SK-N-SH (cell line): Measurements from ENCODE around the gene NARS2. TPM values are rescaled to one million over a fixed set of nuclear protein-coding genes. Genes with fewer than 3 reads are reported as not detected.

Source experiments
- CTCF ChIA-PET: fragments of 300-600, 350-600 bp; formaldehyde crosslinking; extraction: SDS; loops from one replicate; lab custom pipeline; 2021; lab: Yijun Ruan, JAX
- POLR2A ChIA-PET: fragments of 350-600 bp; sonication (Branson Sonifier 250); formaldehyde crosslinking; extraction: SDS; loops from one replicate; lab custom pipeline; 2020; ENCODE audit warnings: antibody characterized with exemption, inconsistent platforms; lab: Yijun Ruan, JAX
- DNase-seq: peaks from one replicate; pipeline ENCODE4 v3.0.0; 2012
- H2AFZ ChIP-seq: fragments of 200-600 bp; sonication (generic); 2 replicates; pipeline ENCODE4 v1.8.1; 2016; ENCODE audit warnings: antibody characterized with exemption, mild to moderate bottlenecking, low read depth
- H3F3A ChIP-seq: fragments of 200-600 bp; sonication (generic); replicated peaks from 2 replicates; pipeline ENCODE3; 2016; ENCODE audit warnings: antibody characterized with exemption, mild to moderate bottlenecking; ENCODE audit not compliant: insufficient read depth
- H3K27ac ChIP-seq, 2 experiments: fragments of 200-500 bp in 1 of 2; fragments of 200-600 bp in 1 of 2; sonication (Bioruptor generic) in 1 of 2; sonication (generic), shearing (Covaris generic) in 1 of 2; 2 replicates each; pipeline versions ENCODE4 v1.5.1 to v1.6.1; 2014 to 2016; ENCODE audit warnings: low read depth in 2 of 2, inconsistent platforms in 1 of 2, low read length in 1 of 2, mild to moderate bottlenecking in 1 of 2, mixed read lengths in 1 of 2
- H3K27me3 ChIP-seq: fragments of 200-600 bp; sonication (generic), shearing (Covaris generic); 2 replicates; pipeline ENCODE4 v1.6.1; 2016; ENCODE audit warnings: mixed run types; ENCODE audit not compliant: insufficient read depth
- H3K36me3 ChIP-seq, 2 experiments: fragments of 200-500 bp in 1 of 2; fragments of 200-600 bp in 1 of 2; sonication (Bioruptor generic) in 1 of 2; sonication (generic) in 1 of 2; replicated peaks in 1 of 2; 2 replicates each; pipeline versions ENCODE3 to v1.5.1; 2014 to 2016; ENCODE audit warnings: low read length in 1 of 2, mild to moderate bottlenecking in 1 of 2; ENCODE audit not compliant: insufficient read depth in 2 of 2, control insufficient read depth in 1 of 2
- H3K4me1 ChIP-seq, 2 experiments: fragments of 200-500 bp in 1 of 2; fragments of 200-600 bp in 1 of 2; sonication (Bioruptor generic) in 1 of 2; sonication (generic), shearing (Covaris generic) in 1 of 2; 2 replicates each; pipeline versions ENCODE4 v1.5.1 to v1.6.1; 2014 to 2016; ENCODE audit warnings: low read depth in 1 of 2, low read length in 1 of 2, mixed run types in 1 of 2; ENCODE audit not compliant: insufficient read depth in 2 of 2, control insufficient read depth in 1 of 2
- H3K4me2 ChIP-seq: fragments of 200-600 bp; sonication (generic), shearing (Covaris generic); 2 replicates; pipeline ENCODE4 v1.6.1; 2017; ENCODE audit warnings: mixed run types
- H3K4me3 ChIP-seq, 2 experiments: fragments of 200-500 bp in 1 of 2; fragments of 200-600 bp in 1 of 2; sonication (Bioruptor generic) in 1 of 2; sonication (generic), shearing (Covaris generic) in 1 of 2; 2 replicates each; pipeline versions ENCODE4 v1.5.1 to v1.8.1; 2014 to 2016; ENCODE audit warnings: low read depth in 2 of 2, inconsistent platforms in 1 of 2, low read length in 1 of 2, mild to moderate bottlenecking in 1 of 2, mixed read lengths in 1 of 2, moderate library complexity in 1 of 2
- H3K79me2 ChIP-seq: fragments of 200-600 bp; sonication (generic); 2 replicates; pipeline ENCODE4 v1.8.1; 2017; ENCODE audit warnings: mild to moderate bottlenecking; ENCODE audit not compliant: insufficient read depth
- H3K9ac ChIP-seq: fragments of 200-600 bp; sonication (generic); 2 replicates; pipeline ENCODE4 v1.6.1; 2017; ENCODE audit warnings: mixed run types
- H3K9me2 ChIP-seq: fragments of 200-600 bp; sonication (generic); 2 replicates; pipeline ENCODE4 v1.6.1; 2017; ENCODE audit warnings: mixed run types
- H3K9me3 ChIP-seq: fragments of 200-600 bp; sonication (generic); 2 replicates; pipeline ENCODE4 v1.6.1; 2017; ENCODE audit warnings: mixed run types, mild to moderate bottlenecking, moderate library complexity
- H4K20me1 ChIP-seq: fragments of 200-600 bp; sonication (generic); 2 replicates; pipeline ENCODE4 v1.6.1; 2017; ENCODE audit warnings: mild to moderate bottlenecking, mixed run types; ENCODE audit not compliant: insufficient read depth
- EZH2phosphoT487 ChIP-seq: fragments of 200-600 bp; sonication (generic); IDR thresholded peaks from 2 replicates; pipeline ENCODE4 v1.6.1; 2017; ENCODE audit warnings: low read depth, mixed run types, mild to moderate bottlenecking, antibody characterized with exemption, moderate library complexity, borderline replicate concordance
- FOSL2 ChIP-seq: IDR thresholded peaks from 2 replicates; pipeline ENCODE4 v1.4.0; 2012; ENCODE audit warnings: low read depth, mild to moderate bottlenecking, moderate library complexity, borderline replicate concordance
- FOXJ3 ChIP-seq: sonication (generic); formaldehyde crosslinking; IDR thresholded peaks from 2 replicates; pipeline ENCODE4 v1.5.1; 2020; ENCODE audit warnings: mild to moderate bottlenecking, missing genetic modification reagents
- JUND ChIP-seq: IDR thresholded peaks from 2 replicates; pipeline ENCODE4 v1.4.0; 2012
- PBX3 ChIP-seq: IDR thresholded peaks from 2 replicates; pipeline ENCODE4; 2012
- RAD21 ChIP-seq: IDR thresholded peaks from 2 replicates; pipeline ENCODE4 v1.6.1; 2012; ENCODE audit warnings: mild to moderate bottlenecking, low read length
- SIN3A ChIP-seq: IDR thresholded peaks from 2 replicates; pipeline ENCODE4 v1.6.1; 2012; ENCODE audit warnings: low read depth, mild to moderate bottlenecking, low read length, moderate library complexity, borderline replicate concordance
- TCF12 ChIP-seq: IDR thresholded peaks from 2 replicates; pipeline ENCODE4 v1.4.0; 2012
- YY1 ChIP-seq: IDR thresholded peaks from 2 replicates; pipeline ENCODE4 v1.4.0; 2012; ENCODE audit warnings: low read depth, mild to moderate bottlenecking
- WGBS: methylation state at CpG from one replicate; pipeline ENCODE4 v1.1.6; 2017; ENCODE audit warnings: low lambda C conversion rate; 5-methylcytosine and 5-hydroxymethylcytosine counted together
- polyA plus RNA-seq, 3 experiments: library from polyadenylated mRNA; depleted of rRNA; stranded (reverse); fragments of >200 nt; gene quantifications; 2 replicates each; pipeline ENCODE4 v1.2.3, GENCODE V29; 2012

NARS2 gene
- polyA plus RNA-seq, 1 of the 3 experiments (the other 2 are of a cell fraction) = 8.9 TPM

- no peaks in the 10 kb centered on the region for H3K27me3 ChIP-seq
- no peaks in the 10 kb centered on the region for H3K9me3 ChIP-seq
- H3K9ac ChIP-seq = no peak overlapping the region
- no peak overlapping the region for H3K4me3 ChIP-seq
- ChIA-PET CTCF (interaction anchor here (1.6 to 6.3 kb wide), 3 partner anchors 10 to 137 kb away, joined by 3 to 39 read pairs (median 21); partner anchors contain the start of gene GAB2), POLR2A (interaction anchor here (0.6 kb wide), 1 partner anchor 12 kb away, joined by 3 read pairs; no protein-coding TSS in a partner anchor)
- WGBS = 97% methylated on average over 11 of the region's 11 CpGs
- peak overlapping the region in 1 of 2 experiments; percentile 100; a peak in 2 of 4 replicates for H3K27ac ChIP-seq
- no peaks in the 10 kb centered on the region for H4K20me1 ChIP-seq
- H3K4me1 ChIP-seq = peaks cover 24 to 56% of the 10 kb centered on the region in 2 experiments
- no peak for DNase-seq
- no peaks in the 10 kb centered on the region for H3F3A ChIP-seq
- H3K79me2 ChIP-seq = no peaks in the 10 kb centered on the region
- TF ChIP-seq YY1 (no peak), FOXJ3 (CRISPR knock-in tag) (no peak), PBX3 (no peak), FOSL2 (no peak), TCF12 (no peak), JUND (no peak)
- no peaks in the 10 kb centered on the region for H3K36me3 ChIP-seq
- H3K4me2 ChIP-seq = no peak overlapping the region
- no peak overlapping the region for H2AFZ ChIP-seq
- no peaks in the 10 kb centered on the region for H3K9me2 ChIP-seq
Measured at GRCh38 chr11:78427615-78428265, 146.9 kb downstream of the NARS2 start.

GRCh38 chr11:78426845-78427244 is 147.8 kb downstream of the NARS2 start:
- 84% methylated on average over 1 of the region's 1 CpG for WGBS
- POLR2A ChIA-PET = no interaction called here
- CTCF ChIA-PET = interaction anchor here (1.6 to 6.3 kb wide), 3 partner anchors 9 to 138 kb away, joined by 3 to 39 read pairs (median 21); partner anchors contain the start of gene GAB2

More at GRCh38 chr11:78426845-78427244, 147.8 kb downstream of the NARS2 start:
- Histone ChIP-seq H3F3A (no peaks in the 10 kb centered on the region), H3K4me1 (peaks cover 21 to 52% of the 10 kb centered on the region in 2 experiments), H3K4me2 (no peak overlapping the region), H2AFZ (no peak overlapping the region), H3K27ac (peak overlapping the region in 1 of 2 experiments; percentile 100; a peak in 2 of 4 replicates), H3K9ac (no peak overlapping the region), H3K4me3 (no peak overlapping the region), H4K20me1 (no peaks in the 10 kb centered on the region), H3K9me3 (no peaks in the 10 kb centered on the region), H3K27me3 (no peaks in the 10 kb centered on the region), H3K9me2 (no peaks in the 10 kb centered on the region), H3K79me2 (no peaks in the 10 kb centered on the region), H3K36me3 (no peaks in the 10 kb centered on the region)
- no peak for DNase-seq
- TF ChIP-seq PBX3 = no peak
- no peak for TF ChIP-seq RAD21
- TF ChIP-seq SIN3A = no peak
- no peak for TF ChIP-seq EZH2phosphoT487
